HG03571 (cell line): ENCODE data around the gene NFAT5.
"Not testable (repeated sequence)": the region's sequence is repeated elsewhere in the genome, so short reads cannot be mapped to it uniquely, and the experiment has no call there.

Experiments used
- ATAC-seq: cut with Tn5 transposase; IDR thresholded peaks from one replicate; pipeline ENCODE4 v1.9.1; 2021; ENCODE audit not compliant: unreplicated experiment

The NFAT5 gene

GRCh38 chr16:69546663-69547062, 19.1 kb upstream of the NFAT5 start:
- not testable (repeated sequence) for ATAC-seq

- ATAC-seq, result no peak
These were observed 12.4 kb upstream of the NFAT5 start for GRCh38 chr16:69553332-69553731.

- no peak for ATAC-seq
These were observed 11.3 kb upstream of the NFAT5 start for GRCh38 chr16:69554495-69554894.

DNA sequence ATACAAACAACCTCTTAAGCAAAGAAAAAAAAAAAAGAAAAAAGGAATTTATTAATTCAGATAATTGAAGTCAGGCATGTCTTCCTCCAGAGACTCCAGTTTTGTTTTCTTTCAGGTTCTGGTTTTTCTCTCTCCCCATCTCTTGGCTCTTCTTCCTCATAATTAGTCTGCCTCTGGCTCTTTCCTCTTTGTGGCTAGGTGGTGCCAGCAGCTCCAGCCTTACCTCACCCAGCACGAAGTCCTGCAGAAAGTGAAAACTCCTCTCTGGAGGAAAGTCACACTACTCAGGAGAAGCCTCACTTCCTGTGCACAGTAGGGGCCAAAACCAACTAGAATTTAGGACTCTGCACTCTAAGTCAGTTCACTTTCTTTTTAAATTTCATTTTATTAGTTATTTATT, 10.3 kb upstream of the NFAT5 start:
- no peak for ATAC-seq

GRCh38 chr16:69555867-69556266, 9.9 kb upstream of the NFAT5 start:
- no peak for ATAC-seq

- ATAC-seq, result no peak
These were observed 6.6 kb upstream of the NFAT5 start for GRCh38 chr16:69559164-69559563.

DNA sequence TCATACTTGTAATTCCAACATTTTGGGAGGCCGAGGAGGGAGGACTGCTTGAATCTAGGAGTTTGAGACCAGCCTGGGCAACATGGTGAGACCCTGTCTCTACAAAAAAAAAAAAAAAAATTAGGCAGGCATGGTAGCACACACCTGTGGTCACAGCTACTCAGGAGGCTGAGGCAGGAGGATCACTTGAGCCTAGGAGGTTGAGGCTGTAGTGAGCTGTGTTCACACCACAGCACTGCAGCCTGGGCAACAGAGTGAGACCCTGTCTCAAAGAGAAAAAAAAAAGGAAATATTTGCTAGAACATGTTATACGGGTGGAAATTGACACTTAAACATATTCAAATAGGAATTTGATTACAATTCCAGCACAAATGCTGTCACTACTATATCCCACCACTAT, 4.4 kb upstream of the NFAT5 start:
- not testable (repeated sequence) for ATAC-seq

- ATAC-seq, result no peak
These were observed 3.9 kb upstream of the NFAT5 start for GRCh38 chr16:69561901-69562300.

GRCh38 chr16:69562813-69563212, 3.0 kb upstream of the NFAT5 start:
- ATAC-seq, result no peak

GRCh38 chr16:69563605-69564580, 1.9 kb upstream of the NFAT5 start:
- peak; percentile 34 for ATAC-seq

DNA sequence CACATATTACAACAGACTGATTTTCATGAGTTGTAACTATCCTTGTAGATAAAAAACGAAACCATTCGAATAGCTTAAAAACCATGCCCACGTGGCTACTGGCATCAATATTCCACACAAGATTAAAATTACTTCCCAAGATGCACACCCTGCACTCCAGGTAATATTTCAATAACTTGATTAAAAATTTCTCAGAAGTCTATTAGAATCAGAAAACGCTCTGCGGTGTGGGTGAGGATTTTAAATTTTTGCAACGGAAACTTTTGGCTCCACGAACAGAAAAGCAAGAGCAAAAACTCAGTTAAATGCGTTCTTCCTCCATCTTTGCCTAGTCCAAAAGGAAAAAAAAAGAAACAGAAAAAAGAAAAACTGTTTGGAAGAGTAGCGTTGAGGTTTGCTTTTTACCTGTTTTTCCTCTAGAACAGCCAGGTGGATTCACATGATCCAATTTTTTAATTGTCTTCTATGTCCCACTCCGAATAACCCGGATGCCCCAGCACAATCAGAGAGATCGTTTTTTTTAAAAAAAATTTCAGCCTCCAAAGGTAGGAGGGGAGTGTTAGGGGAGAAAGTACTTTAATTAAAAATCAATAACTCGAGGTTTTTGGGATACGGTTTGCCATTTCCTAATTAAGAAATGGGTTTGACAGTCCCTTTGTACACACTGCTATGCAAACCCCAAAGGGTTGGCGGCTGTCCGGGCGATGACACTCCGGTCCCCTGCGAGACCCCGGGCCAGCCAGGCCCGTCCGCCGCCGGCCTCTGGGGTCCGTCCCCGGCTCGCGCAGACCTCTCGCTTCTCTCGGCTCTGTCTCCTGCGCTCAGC, 708 bp upstream of the NFAT5 start:
- no peak for ATAC-seq

DNA sequence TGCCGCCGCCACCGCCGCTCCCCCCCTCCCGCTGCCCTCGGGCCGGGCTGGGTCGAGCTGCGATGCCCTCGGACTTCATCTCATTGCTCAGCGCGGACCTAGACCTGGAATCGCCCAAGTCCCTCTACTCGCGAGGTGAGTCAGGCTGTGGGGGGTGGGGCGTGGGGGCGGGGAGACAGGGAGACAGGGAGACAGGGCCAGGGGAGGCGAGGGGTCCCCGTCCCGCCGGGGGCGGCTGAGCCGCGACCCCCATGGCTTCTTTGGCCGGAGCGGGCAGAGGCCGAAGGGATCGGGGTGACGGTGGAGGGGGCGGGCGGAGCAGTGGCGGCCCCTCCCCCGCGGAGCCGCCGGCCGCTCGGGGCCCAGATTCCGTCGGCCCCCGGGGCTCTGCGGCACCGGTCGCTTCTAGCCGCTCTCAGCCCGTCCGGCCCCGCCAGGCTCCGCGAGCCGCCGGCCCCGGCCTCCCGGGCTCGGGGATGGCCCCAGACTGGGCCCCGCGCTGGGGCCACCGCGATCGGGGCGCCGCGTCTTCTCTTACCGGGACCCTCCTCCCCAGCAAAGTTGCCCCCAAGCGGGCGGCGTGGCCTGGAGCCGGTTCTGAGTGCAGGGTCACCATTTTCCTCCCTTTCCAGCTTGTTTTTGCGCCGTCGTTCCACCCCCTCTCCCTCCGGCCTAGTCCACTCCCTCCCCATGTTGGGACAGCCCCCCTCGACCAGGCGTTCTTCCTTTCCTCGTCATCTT, 644 bp downstream of the NFAT5 start:
- ATAC-seq, result peak; percentile 23

GRCh38 chr16:69566981-69567680, 1.4 kb downstream of the NFAT5 start:
- no peak for ATAC-seq

- no peak for ATAC-seq
These were observed 2.9 kb downstream of the NFAT5 start for GRCh38 chr16:69568676-69569075.

DNA sequence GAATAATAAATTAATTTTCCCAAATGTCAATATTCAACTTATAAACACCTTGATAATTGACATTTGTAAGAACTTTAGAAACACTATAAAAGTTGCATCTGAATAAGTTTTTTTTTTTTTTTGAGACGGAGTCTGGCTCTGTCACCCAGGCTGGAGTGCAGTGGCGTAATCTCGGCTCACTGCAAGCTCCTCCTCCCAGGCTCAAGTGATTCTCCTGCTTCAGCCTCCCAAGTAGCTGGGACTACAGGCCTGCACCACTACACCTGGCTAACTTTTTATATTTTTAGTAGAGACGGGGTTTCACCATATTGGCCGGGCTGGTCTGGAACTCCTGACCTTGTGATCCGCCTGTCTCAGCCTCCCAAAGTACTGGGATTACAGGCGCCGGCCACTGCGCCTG, 13.0 kb downstream of the NFAT5 start:
- ATAC-seq, result not testable (repeated sequence)

DNA sequence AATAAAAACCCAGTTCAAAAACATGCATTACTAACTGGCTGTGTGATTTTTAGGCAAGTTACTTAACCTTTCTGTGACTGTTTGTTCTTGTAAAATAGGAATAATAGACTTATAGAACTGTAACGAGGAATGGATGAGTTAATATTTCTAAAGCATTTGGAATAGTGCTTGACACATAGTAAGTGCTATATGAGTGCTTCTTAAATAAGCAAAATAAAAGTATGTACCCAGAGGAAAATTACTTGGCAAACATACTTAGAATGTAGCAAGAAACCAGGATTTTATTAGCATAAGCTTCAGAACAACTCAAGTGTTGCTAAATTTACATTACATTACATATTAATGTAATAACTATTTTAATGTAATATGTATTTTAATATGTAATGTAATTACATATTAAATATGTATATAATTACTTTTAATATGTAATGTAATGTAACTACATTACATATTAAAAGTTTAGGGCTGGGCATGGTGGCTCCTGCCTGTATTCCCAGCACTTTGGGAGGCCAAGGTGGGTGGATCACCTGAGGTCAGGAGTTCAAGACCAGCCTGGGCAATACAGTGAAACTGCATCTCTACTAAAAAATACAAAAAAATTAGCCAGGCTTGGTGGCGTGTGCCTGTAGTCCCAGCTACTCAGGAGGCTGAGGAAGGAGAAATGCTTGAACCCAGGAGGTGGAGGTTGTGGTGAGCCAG, 14.2 kb downstream of the NFAT5 start:
- ATAC-seq, result no peak

- ATAC-seq, result no peak
These were observed 15.5 kb downstream of the NFAT5 start for GRCh38 chr16:69581297-69581696.

DNA sequence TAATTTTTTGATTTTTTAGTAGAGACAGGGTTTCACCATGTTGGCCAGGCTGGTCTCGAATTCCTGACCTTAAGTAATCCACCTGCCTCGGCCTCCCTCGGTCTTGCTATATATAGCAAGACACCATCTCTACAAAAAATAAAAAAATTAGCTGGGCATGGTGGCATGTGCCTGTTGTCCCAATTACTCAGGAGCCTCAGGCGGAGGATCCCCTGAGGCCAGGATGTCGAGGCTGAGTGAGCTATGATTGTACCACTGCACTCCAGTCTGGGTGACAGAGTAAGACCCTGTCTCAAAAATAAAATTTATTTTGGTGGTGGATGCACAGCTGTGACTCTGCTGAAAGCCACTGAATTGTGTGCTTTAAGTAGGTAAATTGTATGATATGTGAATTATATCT, 18.7 kb downstream of the NFAT5 start:
- not testable (repeated sequence) for ATAC-seq

- ATAC-seq, result no peak
These were observed 23.9 kb downstream of the NFAT5 start for GRCh38 chr16:69589434-69590269.
